Measurements from ENCODE around the gene TMEM134. TPM values are rescaled to one million over a fixed set of nuclear protein-coding genes. Genes with fewer than 3 reads are reported as not detected.

The TMEM134 gene
- total and polyA plus RNA-seq, 10 of the 15 experiments (the other 5 are each of a cell fraction or from before 2014, with no cell fraction given) = 1.6 to 93.8 (median 27.8) TPM

- no TSS peak for BruUV-seq (replicated peaks)
Measured at GRCh38 chr11:67416416-67417335, 52.4 kb downstream of the TMEM134 start.

More at GRCh38 chr11:67416416-67417335, 52.4 kb downstream of the TMEM134 start:
- H2AFZ ChIP-seq (ENCODE audit: control insufficient read depth, low read depth, low read length) = no peak overlapping the region
- peaks cover 0 to 5% of the 10 kb centered on the region in 2 experiments; a peak in 3 of 4 replicates for H3K27me3 ChIP-seq (replicated peaks in 1 of 2; ENCODE audit: control insufficient read depth in 2 of 2, insufficient read depth in 2 of 2, low read length in 1 of 2)
- no peak overlapping the region for H3K27ac ChIP-seq (ENCODE audit: control insufficient read depth, insufficient read depth)
- ChIA-PET SMC1A (ENCODE audit: uncharacterized antibody, unreplicated experiment) (no interaction called here), RAD21 (ENCODE audit: unreplicated experiment) (no interaction called here), CTCF (no interaction called here), POLR2A (no interaction called here)
- H4K20me1 ChIP-seq (ENCODE audit: control insufficient read depth, insufficient read depth) = no peaks in the 10 kb centered on the region
- H3K9ac ChIP-seq (ENCODE audit: control insufficient read depth, insufficient read depth, low read length) = no peak overlapping the region
- H3K36me3 ChIP-seq (ENCODE audit: control insufficient read depth in 2 of 2, insufficient read depth in 2 of 2, low read length in 1 of 2) = no peaks in the 10 kb centered on the region
- H3K4me2 ChIP-seq (ENCODE audit: control insufficient read depth, insufficient read depth) = no peak overlapping the region
- TF ChIP-seq, protein P1, sequence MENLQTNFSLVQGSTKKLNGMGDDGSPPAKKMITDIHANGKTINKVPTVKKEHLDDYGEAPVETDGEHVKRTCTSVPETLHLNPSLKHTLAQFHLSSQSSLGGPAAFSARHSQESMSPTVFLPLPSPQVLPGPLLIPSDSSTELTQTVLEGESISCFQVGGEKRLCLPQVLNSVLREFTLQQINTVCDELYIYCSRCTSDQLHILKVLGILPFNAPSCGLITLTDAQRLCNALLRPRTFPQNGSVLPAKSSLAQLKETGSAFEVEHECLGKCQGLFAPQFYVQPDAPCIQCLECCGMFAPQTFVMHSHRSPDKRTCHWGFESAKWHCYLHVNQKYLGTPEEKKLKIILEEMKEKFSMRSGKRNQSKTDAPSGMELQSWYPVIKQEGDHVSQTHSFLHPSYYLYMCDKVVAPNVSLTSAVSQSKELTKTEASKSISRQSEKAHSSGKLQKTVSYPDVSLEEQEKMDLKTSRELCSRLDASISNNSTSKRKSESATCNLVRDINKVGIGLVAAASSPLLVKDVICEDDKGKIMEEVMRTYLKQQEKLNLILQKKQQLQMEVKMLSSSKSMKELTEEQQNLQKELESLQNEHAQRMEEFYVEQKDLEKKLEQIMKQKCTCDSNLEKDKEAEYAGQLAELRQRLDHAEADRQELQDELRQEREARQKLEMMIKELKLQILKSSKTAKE (IDR thresholded peaks at IDR 0.05; ENCODE audit: low read depth, poor library complexity, severe bottlenecking) = no peak
- TF ChIP-seq HCFC1 (IDR thresholded peaks at IDR 0.05; ENCODE audit: low read length) (no peak), YY1 (IDR thresholded peaks at IDR 0.05; ENCODE audit: low read depth, low read length) (no peak), BHLHE40 (IDR thresholded peaks at IDR 0.05; ENCODE audit: borderline replicate concordance in 1 of 2, low read depth in 2 of 2, low read length in 1 of 2) (no peak), IRF4 (IDR thresholded peaks at IDR 0.05; ENCODE audit: low read depth, low read length) (no peak), CEBPZ (IDR thresholded peaks at IDR 0.05; ENCODE audit: low read depth, low read length) (no peak), GATAD2B (conservative IDR thresholded peaks at IDR 0.05; ENCODE audit: low read depth) (no peak), TCF3 (IDR thresholded peaks at IDR 0.05; ENCODE audit: borderline replicate concordance, insufficient read depth, low read depth, low read length) (no peak)
- FAIRE-seq (no peak), DNase-seq (ENCODE audit: low read depth, low spot score) (no peak), ATAC-seq (no peak)
- H3K9me3 ChIP-seq (replicated peaks; ENCODE audit: control insufficient read depth, insufficient read depth, low read length) = no peaks in the 10 kb centered on the region
- H3K4me1 ChIP-seq (ENCODE audit: control insufficient read depth, insufficient read depth, low read length) = peaks cover 8% of the 10 kb centered on the region
- in situ Hi-C loops (cut with MboI) (no loop called here), intact Hi-C loops (cut with micrococcal nuclease; ENCODE audit: unreplicated experiment) (no loop called here)
- no peak overlapping the region for H3K4me3 ChIP-seq
- H3K79me2 ChIP-seq (ENCODE audit: control insufficient read depth, insufficient read depth, low read length) = no peaks in the 10 kb centered on the region
- 36% methylated on average over 21 of the region's 21 CpGs for WGBS (ENCODE audit: insufficient coverage, insufficient replicate concordance, low lambda C conversion rate, missing lambda C conversion rate)

Measured in GM12878 (cell line).